Activated naive CD8-positive, alpha-beta T cell treated with anti-CD3 and anti-CD28 coated beads, Interleukin-2, amount 10 ng/mL, durations not matched to agents 7 days and 5 days (primary cell): ENCODE results near the gene ZG16B. TPM values are rescaled to one million over a fixed set of nuclear protein-coding genes. Genes with fewer than 3 reads are reported as not detected.

Source experiments
- ATAC-seq: fragments of 150-1000 bp; cut with Tn5 transposase; one replicate; pipeline ENCODE4 v1.10.0; 2021; ENCODE audit warnings: low read depth, moderate library complexity
- POLR2A ChIA-PET: fragments of 350-600 bp; sonication (Branson Sonifier 250); formaldehyde crosslinking; loops from one replicate; lab custom pipeline; 2021; ENCODE audit warnings: antibody characterized with exemption; lab: Charles Lee
- DNase-seq: peaks from one replicate; pipeline ENCODE4 v3.0.0; 2021
- H3K27ac Mint-ChIP-seq: one replicate; pipeline ENCODE4 v1.8.0; 2022; ENCODE audit warnings: mild to moderate bottlenecking, mixed read lengths
- H3K27me3 Mint-ChIP-seq: one replicate; pipeline ENCODE4 v1.8.0; 2022; ENCODE audit warnings: mild to moderate bottlenecking, moderate library complexity, mixed read lengths
- H3K36me3 Mint-ChIP-seq: one replicate; pipeline ENCODE4 v1.8.0; 2021; ENCODE audit warnings: mild to moderate bottlenecking, mixed read lengths
- H3K4me1 Mint-ChIP-seq: one replicate; pipeline ENCODE4 v1.8.0; 2021; ENCODE audit warnings: mixed read lengths
- H3K4me3 Mint-ChIP-seq: one replicate; pipeline ENCODE4 v1.8.0; 2022; ENCODE audit warnings: mild to moderate bottlenecking, moderate library complexity, mixed read lengths
- H3K9me3 Mint-ChIP-seq: one replicate; pipeline ENCODE4 v1.8.0; 2021; ENCODE audit warnings: mixed read lengths
- total RNA-seq, 2 experiments: library from RNA; stranded (reverse); gene quantifications; one replicate each; pipeline ENCODE4 v1.2.3, GENCODE V29; 2021

ZG16B gene
- total RNA-seq, 2 experiments from 2014 or later: 6.7 to 8.1 TPM

DNA sequence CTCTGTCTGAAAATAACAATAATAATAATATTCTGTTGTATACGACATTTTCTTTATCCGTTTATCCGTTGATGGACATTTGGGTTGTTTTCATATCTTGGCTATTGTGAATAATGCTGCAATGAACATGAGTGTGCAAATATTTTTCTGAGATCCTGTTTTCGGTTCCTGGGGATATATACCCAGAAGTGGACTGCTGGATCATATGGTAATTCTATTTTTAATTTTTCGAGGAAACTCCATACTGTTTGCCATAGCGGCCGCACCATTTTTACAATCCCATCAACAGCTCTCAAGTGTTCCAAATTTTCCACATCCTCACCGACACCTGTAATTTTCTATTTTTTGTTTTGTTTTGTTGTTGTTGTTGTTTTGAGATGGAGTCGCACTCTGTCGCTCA is 37.2 kb upstream of the ZG16B start:
- H3K27me3 Mint-ChIP-seq: peaks cover 40% of the 10 kb centered on the region
- no peaks in the 10 kb centered on the region for H3K36me3 Mint-ChIP-seq
- ATAC-seq: no peak
- no peaks in the 10 kb centered on the region for H3K4me1 Mint-ChIP-seq
- H3K27ac Mint-ChIP-seq: no peak overlapping the region
- H3K9me3 Mint-ChIP-seq: no peaks in the 10 kb centered on the region
- no peak for DNase-seq
- no peak overlapping the region for H3K4me3 Mint-ChIP-seq
- POLR2A ChIA-PET: no interaction called here

DNA sequence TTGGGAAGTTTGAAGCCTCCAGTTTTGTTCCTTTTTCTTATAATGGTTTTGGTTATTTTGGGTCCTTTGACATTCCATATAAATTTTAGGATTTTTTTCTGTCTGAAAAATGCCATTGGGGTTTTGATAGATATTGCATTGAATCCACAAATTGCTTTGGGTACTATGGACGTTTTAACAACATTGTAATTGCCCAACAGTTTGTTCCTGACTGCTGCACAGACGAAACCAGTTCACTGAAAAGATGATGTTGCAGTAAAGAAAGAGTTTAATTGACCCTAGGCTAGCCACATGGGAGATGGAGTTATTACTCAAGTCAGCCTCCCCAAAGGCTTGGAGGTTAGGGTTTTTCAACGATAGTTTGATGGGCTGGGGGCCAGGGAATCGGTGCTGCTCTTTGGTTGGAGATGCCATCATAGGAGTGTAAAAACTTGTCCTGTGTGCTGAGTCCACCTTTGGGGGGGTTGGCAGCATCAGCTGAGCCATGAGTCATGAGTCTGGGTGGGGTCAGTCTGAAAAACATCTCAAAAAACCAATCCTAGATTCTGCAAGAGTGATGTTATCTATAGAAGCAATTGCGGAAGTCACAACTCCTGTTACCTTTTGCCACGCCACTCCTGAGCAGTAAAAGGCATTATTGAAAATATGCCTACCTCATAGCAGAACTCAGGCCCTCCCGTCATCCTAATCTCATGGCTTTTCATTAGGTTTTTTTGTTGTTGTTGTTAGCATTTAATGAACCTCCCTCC is 34.5 kb upstream of the ZG16B start:
- Mint-ChIP-seq H3K4me1 (no peaks in the 10 kb centered on the region), H3K27me3 (peaks cover 33% of the 10 kb centered on the region), H3K4me3 (no peak overlapping the region), H3K36me3 (no peaks in the 10 kb centered on the region), H3K9me3 (no peaks in the 10 kb centered on the region), H3K27ac (no peak overlapping the region)
- POLR2A ChIA-PET: no interaction called here
- no peak for ATAC-seq
- DNase-seq: no peak

DNA sequence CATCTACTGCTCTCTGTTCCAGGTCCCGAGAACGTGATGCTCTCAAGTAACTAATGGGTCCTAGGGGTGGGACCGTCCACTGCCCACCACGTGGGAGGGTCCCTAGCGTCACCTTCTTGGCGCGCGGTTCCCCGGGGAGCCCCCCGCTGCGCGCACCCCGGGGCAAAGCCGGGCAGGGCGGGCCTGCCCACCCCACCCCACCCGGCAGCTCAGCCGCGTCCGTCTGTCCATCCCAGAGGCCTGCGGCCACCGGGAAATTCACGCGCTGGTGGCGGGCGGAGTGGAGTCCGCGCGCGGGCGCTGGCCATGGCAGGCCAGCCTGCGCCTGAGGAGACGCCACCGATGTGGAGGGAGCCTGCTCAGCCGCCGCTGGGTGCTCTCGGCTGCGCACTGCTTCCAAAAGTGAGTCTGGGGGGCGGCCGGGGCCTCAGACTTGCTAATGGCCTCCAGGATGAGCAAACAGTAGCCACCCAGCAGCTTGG is 31.3 kb upstream of the ZG16B start:
- H3K36me3 Mint-ChIP-seq: no peaks in the 10 kb centered on the region
- peaks cover 28% of the 10 kb centered on the region for H3K27me3 Mint-ChIP-seq
- H3K9me3 Mint-ChIP-seq: peaks cover under 1% of the 10 kb centered on the region
- no peak overlapping the region for H3K27ac Mint-ChIP-seq
- DNase-seq: peak; percentile 11
- no peak for ATAC-seq
- no peak overlapping the region for H3K4me3 Mint-ChIP-seq
- no peaks in the 10 kb centered on the region for H3K4me1 Mint-ChIP-seq
- POLR2A ChIA-PET: no interaction called here

DNA sequence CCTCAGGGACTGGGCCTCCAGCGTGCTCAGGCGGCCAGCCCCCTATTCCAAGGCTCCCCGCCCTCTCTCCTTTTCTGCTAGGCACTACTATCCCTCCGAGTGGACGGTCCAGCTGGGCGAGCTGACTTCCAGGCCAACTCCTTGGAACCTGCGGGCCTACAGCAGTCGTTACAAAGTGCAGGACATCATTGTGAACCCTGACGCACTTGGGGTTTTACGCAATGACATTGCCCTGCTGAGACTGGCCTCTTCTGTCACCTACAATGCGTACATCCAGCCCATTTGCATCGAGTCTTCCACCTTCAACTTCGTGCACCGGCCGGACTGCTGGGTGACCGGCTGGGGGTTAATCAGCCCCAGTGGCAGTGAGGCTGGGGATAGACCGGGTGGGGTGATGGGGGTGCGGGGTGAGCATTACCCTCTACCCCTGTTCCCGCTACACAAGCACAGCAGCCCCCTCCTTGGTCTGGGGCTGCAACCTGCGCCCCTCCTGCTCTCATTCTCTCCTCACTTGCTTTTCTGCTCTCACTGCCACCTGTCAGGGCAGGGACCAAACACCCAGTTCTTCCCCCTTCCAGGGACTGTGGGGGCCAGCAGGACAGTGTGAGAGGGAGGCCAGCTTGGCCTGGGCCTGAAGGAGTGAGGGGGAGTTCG is 30.8 kb upstream of the ZG16B start:
- Mint-ChIP-seq H3K27ac (no peak overlapping the region), H3K4me1 (no peaks in the 10 kb centered on the region), H3K9me3 (peaks cover 3% of the 10 kb centered on the region), H3K4me3 (no peak overlapping the region), H3K36me3 (no peaks in the 10 kb centered on the region), H3K27me3 (peaks cover 31% of the 10 kb centered on the region)
- ATAC-seq (no peak), DNase-seq (no peak)
- POLR2A ChIA-PET: no interaction called here

DNA sequence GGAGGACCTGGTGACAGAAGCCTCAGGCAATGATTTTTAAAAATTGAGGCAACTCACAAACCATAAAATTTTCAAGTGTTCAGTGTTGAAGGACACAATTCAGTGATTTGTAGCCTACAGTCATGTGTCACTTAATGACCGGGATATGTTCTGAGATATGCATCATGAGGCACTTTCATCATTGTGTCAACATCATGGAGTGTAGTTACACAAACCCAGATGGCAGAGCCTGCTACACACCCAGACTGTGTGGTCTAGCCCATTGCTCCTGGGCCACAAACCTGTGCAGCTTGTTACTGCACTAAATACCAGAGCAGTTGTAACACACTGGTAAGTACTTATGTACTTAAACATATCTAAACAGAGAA is 30.3 kb upstream of the ZG16B start:
- no peak for ATAC-seq
- Mint-ChIP-seq H3K27ac (no peak overlapping the region), H3K27me3 (peaks cover 26% of the 10 kb centered on the region), H3K4me3 (no peak overlapping the region), H3K9me3 (peaks cover 4% of the 10 kb centered on the region), H3K36me3 (no peaks in the 10 kb centered on the region), H3K4me1 (no peaks in the 10 kb centered on the region)
- POLR2A ChIA-PET: no interaction called here
- no peak for DNase-seq

DNA sequence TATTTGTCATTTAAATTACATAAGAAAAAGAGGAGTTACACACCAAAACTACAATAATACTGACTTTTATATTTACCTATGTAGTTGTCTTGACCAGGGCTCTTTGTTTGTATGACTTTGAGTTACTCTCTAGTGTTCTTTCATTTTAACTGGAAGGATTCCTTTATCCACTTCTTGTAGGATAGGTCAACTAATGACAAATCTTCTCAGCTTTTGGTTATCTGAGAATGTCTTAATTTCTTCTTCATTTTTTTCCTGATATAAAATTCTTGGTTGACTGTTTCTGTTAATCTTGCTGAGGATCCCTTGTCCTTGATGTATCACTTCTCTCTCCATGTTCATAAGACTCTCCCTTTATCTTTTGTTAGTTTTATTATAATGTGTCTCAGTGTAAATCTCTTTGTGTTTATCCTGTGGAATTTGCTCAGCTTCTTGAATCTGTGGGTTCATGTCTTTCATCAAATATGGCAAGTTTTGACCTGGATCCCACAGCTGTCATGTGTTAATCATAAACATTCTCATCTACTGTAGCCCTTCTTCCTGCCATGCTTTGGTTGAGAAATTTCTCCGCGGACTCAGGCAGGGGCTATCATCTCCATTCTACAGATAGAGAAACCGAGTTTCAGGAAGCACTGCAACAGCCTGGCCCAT is 26.4 kb upstream of the ZG16B start:
- no peak overlapping the region for H3K27ac Mint-ChIP-seq
- peaks cover 2% of the 10 kb centered on the region for H3K4me1 Mint-ChIP-seq
- peaks cover 7% of the 10 kb centered on the region for H3K9me3 Mint-ChIP-seq
- ATAC-seq (no peak), DNase-seq (no peak)
- POLR2A ChIA-PET: no interaction called here
- H3K27me3 Mint-ChIP-seq: peaks cover 11% of the 10 kb centered on the region
- no peaks in the 10 kb centered on the region for H3K36me3 Mint-ChIP-seq
- H3K4me3 Mint-ChIP-seq: no peak overlapping the region

DNA sequence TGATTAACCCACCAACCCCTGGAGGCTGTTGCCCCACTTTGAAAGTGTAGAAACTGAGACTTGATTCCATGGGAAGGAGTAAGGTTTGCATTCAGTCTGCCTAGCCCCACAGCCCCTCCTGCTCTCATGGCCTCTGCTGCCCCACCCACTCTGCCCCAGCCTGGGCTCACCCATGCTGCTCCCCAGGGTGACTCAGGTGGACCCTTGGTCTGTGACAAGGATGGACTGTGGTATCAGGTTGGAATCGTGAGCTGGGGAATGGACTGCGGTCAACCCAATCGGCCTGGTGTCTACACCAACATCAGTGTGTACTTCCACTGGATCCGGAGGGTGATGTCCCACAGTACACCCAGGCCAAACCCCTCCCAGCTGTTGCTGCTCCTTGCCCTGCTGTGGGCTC is 25.4 kb upstream of the ZG16B start:
- H3K36me3 Mint-ChIP-seq: no peaks in the 10 kb centered on the region
- no peak for ATAC-seq
- no peak overlapping the region for H3K27ac Mint-ChIP-seq
- POLR2A ChIA-PET: no interaction called here
- peaks cover 17% of the 10 kb centered on the region for H3K27me3 Mint-ChIP-seq
- H3K9me3 Mint-ChIP-seq: peaks cover 7% of the 10 kb centered on the region
- peaks cover 2% of the 10 kb centered on the region for H3K4me1 Mint-ChIP-seq
- no peak for DNase-seq
- no peak overlapping the region for H3K4me3 Mint-ChIP-seq

DNA sequence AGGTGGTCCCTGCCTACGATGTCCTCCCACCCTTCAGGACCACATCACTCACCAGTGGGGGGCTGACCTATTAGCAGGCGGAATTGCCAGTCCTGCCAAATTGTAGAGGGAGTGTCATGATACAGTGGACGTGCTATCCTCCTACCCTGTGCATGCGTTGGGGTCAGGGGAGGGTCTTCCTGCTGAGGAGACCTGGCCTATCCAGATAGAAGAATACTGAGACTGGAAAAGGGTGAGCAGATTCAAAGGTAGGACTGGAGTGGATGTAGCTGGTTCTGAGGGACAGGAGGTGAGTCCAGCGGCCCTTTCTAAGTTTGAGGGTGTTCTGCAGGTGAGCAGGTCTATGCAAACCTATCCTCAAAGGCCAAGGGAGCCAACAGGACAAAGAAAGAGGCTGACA is 23.8 kb upstream of the ZG16B start:
- H3K4me1 Mint-ChIP-seq: peaks cover 2% of the 10 kb centered on the region
- POLR2A ChIA-PET: no interaction called here
- H3K27me3 Mint-ChIP-seq: peaks cover 25% of the 10 kb centered on the region
- H3K27ac Mint-ChIP-seq: no peak overlapping the region
- H3K9me3 Mint-ChIP-seq: peaks cover 7% of the 10 kb centered on the region
- ATAC-seq: no peak
- no peaks in the 10 kb centered on the region for H3K36me3 Mint-ChIP-seq
- no peak for DNase-seq
- H3K4me3 Mint-ChIP-seq: no peak overlapping the region

DNA sequence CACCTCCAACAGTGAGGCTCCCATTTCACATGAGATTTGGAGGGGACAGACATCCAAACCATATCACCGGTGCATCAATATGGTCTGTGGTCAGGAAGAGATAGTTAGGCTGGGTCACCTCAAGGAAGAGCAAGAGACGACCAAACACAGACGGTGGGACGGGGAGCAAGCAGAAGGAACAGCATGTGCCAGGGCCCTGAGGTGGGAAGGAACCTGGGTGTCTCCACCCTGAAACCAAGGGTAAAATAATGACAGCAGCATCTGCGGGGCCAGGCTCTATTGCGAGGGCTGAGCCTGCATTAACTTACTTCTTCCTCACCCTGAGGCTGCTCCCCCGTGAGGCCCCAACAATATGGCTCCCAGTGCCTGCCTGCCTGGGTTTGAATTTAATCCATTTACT is 21.9 kb upstream of the ZG16B start:
- peaks cover 7% of the 10 kb centered on the region for H3K9me3 Mint-ChIP-seq
- H3K36me3 Mint-ChIP-seq: no peaks in the 10 kb centered on the region
- peaks cover 25% of the 10 kb centered on the region for H3K27me3 Mint-ChIP-seq
- H3K27ac Mint-ChIP-seq: no peak overlapping the region
- DNase-seq (no peak), ATAC-seq (no peak)
- H3K4me3 Mint-ChIP-seq: no peak overlapping the region
- peaks cover 2% of the 10 kb centered on the region for H3K4me1 Mint-ChIP-seq
- POLR2A ChIA-PET: no interaction called here

DNA sequence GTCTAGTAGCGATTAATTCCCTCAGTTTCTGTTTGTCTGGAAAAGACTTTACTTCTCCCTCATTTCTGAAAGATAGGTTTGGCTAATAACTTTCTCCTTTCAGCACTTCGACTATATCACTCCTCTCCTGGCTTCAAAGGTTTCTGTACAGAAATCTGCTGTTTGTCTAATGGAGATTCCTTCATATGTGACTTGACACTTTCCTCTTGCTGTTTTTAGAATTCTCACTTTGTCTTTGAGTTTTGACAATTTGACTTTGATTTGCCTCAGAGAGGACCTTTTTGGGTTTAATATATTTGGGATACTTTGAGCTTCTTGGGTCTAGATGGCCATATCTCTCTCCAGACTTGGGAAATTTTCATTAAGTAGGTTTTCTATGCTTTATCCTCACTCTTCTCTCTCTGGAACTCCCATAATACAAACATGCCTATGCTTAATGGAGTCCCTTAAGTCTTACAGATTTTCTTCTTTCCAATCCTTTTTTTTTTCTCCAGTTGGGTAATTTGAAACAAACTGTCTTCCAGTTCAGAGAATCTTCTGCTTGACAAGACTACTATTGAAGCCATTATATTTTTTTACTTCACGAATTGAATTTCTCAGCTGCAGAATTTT is 20.8 kb upstream of the ZG16B start:
- Mint-ChIP-seq H3K4me3 (no peak overlapping the region), H3K4me1 (peaks cover 2% of the 10 kb centered on the region), H3K36me3 (no peaks in the 10 kb centered on the region), H3K27me3 (peaks cover 19% of the 10 kb centered on the region), H3K9me3 (peaks cover 5% of the 10 kb centered on the region), H3K27ac (no peak overlapping the region)
- DNase-seq: no peak
- ATAC-seq: no peak
- POLR2A ChIA-PET: no interaction called here

DNA sequence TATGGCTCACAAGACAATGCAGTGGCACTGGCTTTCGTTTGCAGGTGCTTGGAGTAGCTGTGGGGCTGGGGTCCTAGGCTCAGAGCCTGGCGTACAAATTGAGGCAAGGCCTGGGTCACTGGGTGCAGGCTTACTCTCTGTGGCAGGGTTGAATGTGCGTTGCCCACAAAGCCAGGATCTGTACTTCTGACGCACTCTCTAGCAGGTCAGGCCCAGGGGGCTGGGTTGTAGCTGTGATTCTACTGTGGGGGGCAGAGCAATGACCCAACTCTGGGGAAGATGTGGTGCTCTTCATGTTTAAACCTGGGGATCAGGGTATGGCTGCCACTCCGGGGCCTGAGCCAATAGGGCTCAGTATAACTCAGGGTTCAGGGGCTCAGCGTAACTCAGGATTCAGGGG is 19.5 kb upstream of the ZG16B start:
- peaks cover 2% of the 10 kb centered on the region for H3K4me1 Mint-ChIP-seq
- POLR2A ChIA-PET: interaction anchor here (1.1 kb wide), 1 partner anchor 43 kb away, joined by 5 read pairs; no protein-coding TSS in a partner anchor
- no peak for ATAC-seq
- peak; percentile 4 for DNase-seq
- no peaks in the 10 kb centered on the region for H3K36me3 Mint-ChIP-seq
- H3K27me3 Mint-ChIP-seq: peaks cover 19% of the 10 kb centered on the region
- H3K27ac Mint-ChIP-seq: no peak overlapping the region
- H3K4me3 Mint-ChIP-seq: no peak overlapping the region
- no peaks in the 10 kb centered on the region for H3K9me3 Mint-ChIP-seq

DNA sequence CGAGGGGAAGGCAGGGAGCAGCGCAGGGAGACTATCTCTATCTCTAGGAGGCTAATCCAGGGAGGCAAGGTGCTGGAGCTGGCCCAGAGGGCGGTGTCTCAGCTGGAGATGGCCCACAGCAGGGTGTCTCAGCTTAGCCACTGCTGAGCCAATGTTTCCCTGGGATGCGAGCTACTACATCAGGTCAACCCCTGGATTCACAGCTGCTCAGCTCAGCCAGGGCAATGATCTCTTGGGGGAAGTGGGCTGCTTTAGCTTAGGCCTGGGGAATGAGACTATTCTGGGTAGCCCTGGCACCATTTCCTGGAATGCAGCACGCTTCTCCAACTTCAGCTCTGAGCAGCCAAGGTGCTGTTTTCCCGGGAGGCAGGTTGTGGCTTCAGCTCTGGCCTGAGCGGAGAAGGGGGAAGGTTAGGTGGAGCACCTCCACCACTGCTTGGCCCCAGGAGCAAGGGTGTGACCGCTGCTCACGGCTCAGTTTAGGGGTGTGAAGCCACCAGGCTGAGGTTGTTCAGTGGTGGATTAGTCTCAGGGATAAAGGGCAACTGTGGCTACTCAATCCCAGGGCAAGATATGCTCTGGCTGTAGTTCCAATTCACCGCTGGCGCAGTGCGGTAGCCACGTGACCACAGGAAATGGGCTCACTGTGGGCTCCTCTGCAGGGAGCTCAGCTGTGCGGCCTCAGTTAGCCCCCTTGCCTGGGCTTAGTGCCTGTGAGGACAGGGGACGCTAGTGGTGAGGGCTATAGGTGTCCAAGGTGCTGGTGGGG is 18.2 kb upstream of the ZG16B start:
- Mint-ChIP-seq H3K27ac (no peak overlapping the region), H3K27me3 (peaks cover 22% of the 10 kb centered on the region), H3K4me1 (peaks cover 2% of the 10 kb centered on the region), H3K4me3 (no peak overlapping the region), H3K36me3 (no peaks in the 10 kb centered on the region), H3K9me3 (no peaks in the 10 kb centered on the region)
- DNase-seq: peak; percentile 26
- POLR2A ChIA-PET: no interaction called here
- ATAC-seq: no peak

DNA sequence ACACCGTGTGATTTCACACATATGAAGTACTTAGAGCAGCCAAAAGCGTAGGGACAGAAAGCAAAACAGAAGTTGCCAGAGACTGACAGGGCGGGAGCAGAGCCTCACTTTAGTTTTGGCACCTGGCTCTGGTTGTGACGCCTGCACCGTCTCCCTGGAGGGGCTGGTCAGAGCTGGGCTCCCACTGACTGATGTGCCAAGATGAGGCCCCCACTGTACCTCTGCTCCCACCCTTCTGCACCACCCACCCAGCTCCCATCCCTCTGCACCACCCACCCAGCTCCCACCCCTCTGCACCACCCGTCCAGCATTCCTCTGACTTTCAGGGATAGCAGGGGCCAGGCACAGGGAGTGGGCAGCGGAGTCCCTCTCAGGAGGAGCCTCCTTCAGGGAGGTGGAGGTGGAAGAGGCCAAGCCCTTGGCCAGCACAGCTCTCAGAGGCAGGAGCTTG is 16.3 kb upstream of the ZG16B start:
- Mint-ChIP-seq H3K36me3 (no peaks in the 10 kb centered on the region), H3K9me3 (no peaks in the 10 kb centered on the region), H3K27ac (no peak overlapping the region), H3K4me1 (no peaks in the 10 kb centered on the region), H3K27me3 (peaks cover 19% of the 10 kb centered on the region), H3K4me3 (no peak overlapping the region)
- ATAC-seq (no peak), DNase-seq (peak; percentile 17)
- POLR2A ChIA-PET: no interaction called here
